Tongue (tissue), 2 donors: ENCODE results near the gene ZC3HAV1L. TPM values are rescaled to one million over a fixed set of nuclear protein-coding genes. Genes with fewer than 3 reads are reported as not detected.
"Not testable (repeated sequence)": the region's sequence is repeated elsewhere in the genome, so short reads cannot be mapped to it uniquely, and the experiment has no call there.

ENCODE experiments used
- DNase-seq: peaks from one replicate; pipeline ENCODE4 v3.0.0-alpha.2; 2015
- total RNA-seq: library from RNA; depleted of rRNA; stranded (reverse); fragments of >200 nt; gene quantifications from one replicate; pipeline ENCODE4 v1.2.3, GENCODE V29; 2014

The ZC3HAV1L gene
- total RNA-seq, 1 donor from 2014 or later: 40.6 TPM

GRCh38 chr7:139051655-139052054, 15.8 kb upstream of the ZC3HAV1L start:
- no peak for DNase-seq

- no peak for DNase-seq
Observed at GRCh38 chr7:139049936-139050335, 14.1 kb upstream of the ZC3HAV1L start.

DNA sequence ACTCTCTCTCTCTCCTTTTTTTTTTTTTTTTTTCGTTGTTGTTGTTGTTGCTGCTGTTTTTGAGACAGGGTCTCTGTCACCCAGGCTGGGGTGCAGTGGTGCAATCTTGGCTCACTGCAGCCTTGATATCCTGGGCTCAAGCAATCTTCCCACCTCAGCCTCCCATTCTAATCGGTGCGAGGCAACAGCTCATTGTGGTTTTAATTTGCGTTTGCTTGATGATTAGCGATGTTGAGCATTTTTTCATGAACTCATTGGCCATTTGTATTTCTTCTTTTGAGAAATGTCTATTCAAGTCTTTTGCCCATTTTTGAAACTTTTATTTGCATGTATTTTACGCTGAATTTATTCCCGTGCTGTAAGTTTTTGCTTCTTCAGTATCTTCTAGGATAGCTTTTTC, 13.3 kb upstream of the ZC3HAV1L start:
- DNase-seq: no peak

DNA sequence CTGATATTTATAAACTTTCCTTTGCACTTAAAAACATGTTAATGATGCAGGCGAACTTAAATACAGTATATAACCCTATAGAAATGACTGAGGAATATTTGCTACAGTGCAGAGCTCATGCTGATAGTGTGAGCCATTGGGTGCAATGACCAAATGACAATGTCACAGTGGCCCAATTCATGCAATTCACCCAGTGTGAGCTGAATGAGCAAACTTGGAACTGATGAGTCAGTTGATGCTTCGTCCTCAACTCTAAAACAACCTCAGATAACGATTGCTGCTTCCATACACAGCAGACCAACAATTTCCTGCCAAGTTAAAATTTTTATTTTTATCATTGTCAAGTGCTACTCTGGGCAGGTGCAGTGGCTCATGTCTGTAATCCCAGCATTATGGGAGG, 12.1 kb upstream of the ZC3HAV1L start:
- no peak for DNase-seq

GRCh38 chr7:139046143-139046542, 10.3 kb upstream of the ZC3HAV1L start:
- no peak for DNase-seq

DNA sequence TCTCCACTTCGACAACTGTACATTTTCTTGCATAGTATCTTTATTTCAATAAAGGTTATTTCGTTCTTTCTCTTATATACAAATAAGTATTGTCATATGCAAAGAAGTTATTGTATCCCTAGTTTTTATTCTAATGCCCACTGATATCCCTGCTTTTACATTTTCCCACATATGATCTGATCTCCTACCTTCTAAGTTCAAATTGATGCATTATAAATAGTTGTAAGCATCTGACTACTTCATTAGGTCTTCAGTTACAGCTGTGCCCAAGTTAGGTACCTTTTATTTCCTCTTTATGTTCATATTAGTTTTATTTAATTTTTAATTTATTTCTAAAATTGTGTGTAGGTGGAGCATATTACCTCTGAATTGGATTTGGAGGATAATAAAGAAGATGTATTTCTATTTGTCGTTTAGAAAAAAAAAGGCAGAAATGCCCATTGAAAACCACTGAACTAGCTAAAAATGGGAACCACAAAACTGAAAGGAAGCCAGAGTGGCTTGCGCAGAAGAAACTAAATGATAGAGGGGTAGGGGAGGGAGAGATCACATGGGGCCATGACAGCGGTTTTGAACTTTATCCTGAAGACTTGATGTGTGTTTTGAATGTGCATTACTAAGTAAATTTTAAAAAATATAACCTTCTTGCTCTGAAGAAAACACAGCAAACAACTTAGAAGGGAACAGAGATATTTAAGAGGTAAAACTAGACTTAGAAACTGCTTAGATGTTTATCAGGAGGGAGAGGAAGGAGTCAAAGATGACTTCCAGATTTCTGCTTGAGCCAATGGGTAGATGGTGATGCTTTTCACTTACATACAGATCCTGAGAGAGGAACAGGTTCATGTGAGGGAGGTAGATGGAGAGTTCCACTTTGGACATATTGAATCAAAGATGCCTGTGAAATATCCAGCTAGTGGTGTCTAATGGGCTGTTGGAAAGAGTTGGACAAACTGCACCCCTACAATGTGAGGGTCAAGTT, 9.3 kb upstream of the ZC3HAV1L start:
- no peak for DNase-seq

GRCh38 chr7:139043823-139044812, 8.3 kb upstream of the ZC3HAV1L start:
- no peak for DNase-seq

- DNase-seq: no peak
Observed at GRCh38 chr7:139041378-139042085, 5.7 kb upstream of the ZC3HAV1L start.

- DNase-seq: no peak
Observed at GRCh38 chr7:139038691-139039090, 2.8 kb upstream of the ZC3HAV1L start.

- no peak for DNase-seq
Observed at GRCh38 chr7:139036901-139037300, 1.1 kb upstream of the ZC3HAV1L start.

DNA sequence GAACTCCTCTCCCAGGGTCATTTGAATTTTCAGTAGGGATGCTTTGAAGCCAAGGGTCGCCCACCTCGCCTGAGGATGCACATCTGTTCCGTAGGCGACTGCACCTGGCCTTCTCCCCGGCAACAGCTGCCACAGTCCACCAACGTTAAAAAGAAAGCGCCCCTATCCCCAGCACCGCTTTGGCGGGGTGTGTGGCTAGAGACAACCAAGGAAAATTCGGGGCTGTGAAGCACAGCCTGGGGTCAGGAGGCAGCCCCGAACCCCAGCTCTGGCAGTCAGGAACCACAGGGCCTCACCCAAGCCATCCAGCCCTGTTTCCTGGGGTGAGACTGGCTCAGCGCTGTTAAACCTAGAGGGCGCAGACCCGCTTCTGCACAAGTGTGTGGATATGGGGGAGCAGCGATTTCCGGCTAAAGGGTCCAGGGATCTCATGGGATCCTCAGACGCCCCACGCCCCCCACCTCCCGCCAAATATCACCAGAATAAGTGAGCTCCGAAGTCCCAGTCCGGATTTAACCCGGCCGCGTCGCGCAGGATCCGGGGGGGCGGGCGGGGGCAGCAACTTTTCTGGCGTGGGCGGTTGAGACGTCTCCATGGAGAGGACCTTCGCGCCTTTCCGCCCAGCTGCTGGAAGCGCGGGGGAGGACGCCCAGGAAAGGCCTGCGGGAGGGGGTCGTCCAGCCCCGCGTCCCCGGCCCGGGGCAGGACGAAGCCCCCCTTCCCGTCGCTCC, 822 bp downstream of the ZC3HAV1L start:
- DNase-seq: peak; percentile 62

DNA sequence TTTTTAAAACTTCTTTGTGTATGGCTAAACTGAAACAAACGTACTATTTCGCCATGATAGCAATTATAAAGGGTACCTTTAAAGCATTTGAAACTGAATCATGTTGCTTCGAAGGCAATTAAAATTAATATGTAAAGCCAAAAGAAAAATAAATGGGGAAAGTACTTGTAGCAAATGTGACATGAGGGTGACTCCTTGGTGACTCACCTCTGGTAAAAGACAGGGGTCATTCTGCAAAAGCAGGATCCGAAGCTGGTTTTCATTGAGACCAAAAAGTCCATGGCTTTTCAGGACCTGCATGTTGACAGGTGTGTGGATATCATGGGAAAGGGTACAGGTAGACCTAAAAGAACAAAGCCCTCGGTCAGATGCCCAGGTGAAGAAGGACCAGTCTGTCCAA, 1.5 kb downstream of the ZC3HAV1L start:
- DNase-seq: no peak

- DNase-seq: no peak
Observed at GRCh38 chr7:139033346-139034114, 2.3 kb downstream of the ZC3HAV1L start.

- DNase-seq: no peak
Observed at GRCh38 chr7:139032473-139032872, 3.4 kb downstream of the ZC3HAV1L start.

GRCh38 chr7:139029353-139029752, 6.5 kb downstream of the ZC3HAV1L start:
- no peak for DNase-seq

- no peak for DNase-seq
Observed at GRCh38 chr7:139026551-139026950, 9.3 kb downstream of the ZC3HAV1L start.

DNA sequence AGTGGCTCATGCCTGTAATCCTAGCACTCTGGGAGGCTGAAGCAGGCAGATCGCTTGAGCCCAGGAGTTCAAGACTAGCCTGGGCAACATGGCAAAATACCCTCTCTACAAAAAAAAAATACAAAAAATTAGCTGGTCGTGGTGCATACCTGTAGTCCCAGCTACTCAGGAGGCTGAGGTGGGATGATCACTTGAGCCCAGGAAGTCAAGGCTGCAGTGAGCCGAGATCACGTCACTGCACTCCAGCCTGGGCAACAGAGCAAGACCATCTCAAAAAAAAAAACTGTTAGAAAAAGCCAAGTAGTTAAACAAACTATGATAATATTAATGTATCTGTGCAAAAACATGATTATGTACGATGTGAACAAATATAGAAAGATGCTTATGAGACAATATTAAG, 10.0 kb downstream of the ZC3HAV1L start:
- DNase-seq: not testable (repeated sequence)

DNA sequence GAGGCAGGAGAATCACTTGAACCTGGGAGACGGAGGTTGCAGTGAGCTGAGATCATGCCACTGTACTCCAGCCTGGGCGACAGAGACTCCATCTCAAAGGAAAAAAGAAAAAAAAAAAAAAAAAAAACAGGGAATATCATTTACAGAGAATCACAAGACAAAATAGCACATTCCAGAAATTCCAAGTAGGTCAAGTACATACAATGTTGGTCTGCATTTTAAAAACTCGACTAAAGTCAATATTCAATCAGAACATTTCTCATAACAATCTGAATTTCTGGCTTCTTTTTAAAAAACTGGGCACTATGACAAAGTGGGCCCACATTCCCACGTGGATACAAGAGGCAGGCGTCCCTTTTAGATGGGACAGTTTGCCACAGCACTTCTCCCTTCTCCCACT, 12.8 kb downstream of the ZC3HAV1L start:
- DNase-seq: no peak

- DNase-seq: no peak
Observed at GRCh38 chr7:139022286-139022685, 13.6 kb downstream of the ZC3HAV1L start.

GRCh38 chr7:139018910-139019309, 16.9 kb downstream of the ZC3HAV1L start:
- DNase-seq: no peak
